SU-DHL-6 (cell line): ENCODE results near the gene ALKBH5.

ENCODE experiments used
- CTCF ChIP-seq: fragments of 200-600 bp; sonication (generic); IDR thresholded peaks from one replicate; pipeline ENCODE4 v1.5.1; 2017; ENCODE audit warnings: antibody characterized with exemption, mild to moderate bottlenecking, low read length, moderate library complexity; ENCODE audit not compliant: insufficient read depth, poor library complexity, severe bottlenecking
- EZH2phosphoT487 ChIP-seq: fragments of 200-600 bp; sonication (generic), shearing (Covaris generic); conservative IDR thresholded peaks from 2 replicates; pipeline ENCODE4 v1.6.1; 2018; ENCODE audit warnings: mild to moderate bottlenecking, antibody characterized with exemption, low read length, moderate library complexity, mixed read lengths

- TF ChIP-seq CTCF (no peak), EZH2phosphoT487 (no peak)
These were observed 47.3 kb upstream of the ALKBH5 start for GRCh38 chr17:18136357-18136756.
